Measurements from ENCODE around the gene RCBTB2.

RCBTB2 gene

GRCh38 chr13:48443442-48444208 is 89.3 kb downstream of the RCBTB2 start:
- no peak for DNase-seq

Measured in effector CD4-positive, alpha-beta T cell (primary cell).